ENCODE data around the gene MYO16. TPM values are rescaled to one million over a fixed set of nuclear protein-coding genes. Genes with fewer than 3 reads are reported as not detected.
A peak's percentile ranks its signal among the peaks of the same experiment; 100 is the strongest.

The MYO16 gene
- total and polyA plus RNA-seq, 12 donors = 0.29 to 5.9 (median 1.4) TPM

- no peak for TF ChIP-seq CTCF (IDR thresholded peaks at IDR 0.05)
Observed at GRCh38 chr13:108958013-108958376, 328.6 kb downstream of the MYO16 start.

GRCh38 chr13:108959234-108959633, 329.8 kb downstream of the MYO16 start:
- no peak overlapping the region for H3K4me3 ChIP-seq
- no peak overlapping the region for H3K27ac ChIP-seq
- no peak for TF ChIP-seq CTCF (IDR thresholded peaks at IDR 0.05)
- ATAC-seq (peak in 1 of 8 donors; percentile 25), DNase-seq (no peak)
- no peaks in the 10 kb centered on the region for H3K4me1 ChIP-seq
- intact Hi-C loops (cut with DNase I) = loop anchor here in 1 of 10 donors (5.0 kb wide), 1 partner anchor 188 kb away; no protein-coding TSS in a partner anchor
- no peaks in the 10 kb centered on the region for H3K36me3 ChIP-seq
- H3K9me3 ChIP-seq = no peaks in the 10 kb centered on the region
- H3K27me3 ChIP-seq = no peaks in the 10 kb centered on the region

More at GRCh38 chr13:108958013-108958376, 328.6 kb downstream of the MYO16 start:
- Histone ChIP-seq H3K9me3 (no peaks in the 10 kb centered on the region), H3K4me3 (no peak overlapping the region), H3K4me1 (no peaks in the 10 kb centered on the region), H3K27ac (no peak overlapping the region), H3K36me3 (no peaks in the 10 kb centered on the region), H3K27me3 (no peaks in the 10 kb centered on the region)
- intact Hi-C loops (cut with DNase I) = loop anchor here in 1 of 10 donors (5.0 kb wide), 1 partner anchor 189 kb away; no protein-coding TSS in a partner anchor
- no peak for DNase-seq
- ATAC-seq = no peak

GRCh38 chr13:108960006-108960405, 330.6 kb downstream of the MYO16 start:
- DNase-seq (no peak), ATAC-seq (no peak)
- intact Hi-C loops (cut with DNase I) = loop anchor here (2.0 to 10.0 kb wide), 9 partner anchors 48 to 1177 kb away; partner anchors contain the start of gene IRS2 (in 5 of the 10)
- 94 to 96% methylated on average over 6 of the region's 6 CpGs for WGBS, 2 donors
- Histone ChIP-seq H3K9me3 (no peaks in the 10 kb centered on the region), H3K27me3 (no peaks in the 10 kb centered on the region), H3K4me3 (no peak overlapping the region), H3K36me3 (no peaks in the 10 kb centered on the region), H3K27ac (no peak overlapping the region), H3K4me1 (no peaks in the 10 kb centered on the region)
- TF ChIP-seq CTCF (IDR thresholded peaks at IDR 0.05) = no peak

- Histone ChIP-seq H3K9me3 (no peaks in the 10 kb centered on the region), H3K27me3 (no peaks in the 10 kb centered on the region), H3K36me3 (no peaks in the 10 kb centered on the region), H3K27ac (no peak overlapping the region), H3K4me3 (no peak overlapping the region), H3K4me1 (no peaks in the 10 kb centered on the region)
- peak; percentile 77 to 88 (median 82) for ATAC-seq
- intact Hi-C loops (cut with DNase I) = loop anchor here (2.0 to 10.0 kb wide), 9 partner anchors 49 to 1176 kb away; partner anchors contain the start of gene IRS2 (in 5 of the 10)
- TF ChIP-seq CTCF (IDR thresholded peaks at IDR 0.05) = peak; percentile 72 to 92 (median 88)
- no peak for DNase-seq
- 10 to 11% methylated on average over 7 of the region's 7 CpGs for WGBS, 2 donors
Observed at GRCh38 chr13:108961542-108962125, 332.2 kb downstream of the MYO16 start.
